ENCODE results near the gene BARX1.

GRCh38 chr9:93949073-93949693 is 6.0 kb downstream of the BARX1 start:
- TF ChIP-seq POLR2A (IDR thresholded peaks at IDR 0.05; ENCODE audit: low read depth, low read length) (no peak), POLR2AphosphoS5 (IDR thresholded peaks at IDR 0.05; ENCODE audit: low read depth, low read length) (no peak), TAF1 (IDR thresholded peaks at IDR 0.05; ENCODE audit: borderline replicate concordance, low read depth, low read length) (no peak)
